Stimulated activated CD4-positive, alpha-beta T cell treated with anti-CD3 and anti-CD28 coated beads, Interleukin-4, amount 100 ng/mL, for 4 hours (primary cell): ENCODE results near the gene RBM47.
"Not testable (repeated sequence)": the region's sequence is repeated elsewhere in the genome, so short reads cannot be mapped to it uniquely, and the experiment has no call there.

ENCODE experiments used
- DNase-seq, 2 experiments: peaks; one replicate each; pipeline ENCODE4 v3.0.0-alpha.2; 2020

Gene RBM47

GRCh38 chr4:40524366-40525041 is 105.2 kb downstream of the RBM47 start:
- no peak for DNase-seq

- DNase-seq, result no peak
Measured at GRCh38 chr4:40523581-40523980, 106.1 kb downstream of the RBM47 start.

GRCh38 chr4:40521957-40522356 is 107.7 kb downstream of the RBM47 start:
- no peak for DNase-seq

GRCh38 chr4:40520533-40520932 is 109.1 kb downstream of the RBM47 start:
- DNase-seq, result no peak

- DNase-seq, result not testable (repeated sequence)
Measured at GRCh38 chr4:40517081-40517480, 112.6 kb downstream of the RBM47 start.

- DNase-seq, result no peak
Measured at GRCh38 chr4:40516651-40517050, 113.0 kb downstream of the RBM47 start.

- no peak for DNase-seq
Measured at GRCh38 chr4:40515398-40516293, 114.0 kb downstream of the RBM47 start.

- no peak for DNase-seq
Measured at GRCh38 chr4:40515037-40515397, 114.6 kb downstream of the RBM47 start.

GRCh38 chr4:40514497-40514951 is 115.1 kb downstream of the RBM47 start:
- DNase-seq, result no peak

- DNase-seq, result no peak
Measured at GRCh38 chr4:40511036-40511614, 118.5 kb downstream of the RBM47 start.

- no peak for DNase-seq
Measured at GRCh38 chr4:40507977-40508376, 121.7 kb downstream of the RBM47 start.

GRCh38 chr4:40506492-40506891 is 123.2 kb downstream of the RBM47 start:
- DNase-seq, result no peak

- no peak for DNase-seq
Measured at GRCh38 chr4:40506066-40506465, 123.6 kb downstream of the RBM47 start.

- DNase-seq, result no peak
Measured at GRCh38 chr4:40502934-40503333, 126.7 kb downstream of the RBM47 start.

- DNase-seq, result no peak
Measured at GRCh38 chr4:40502220-40502619, 127.4 kb downstream of the RBM47 start.

- no peak for DNase-seq
Measured at GRCh38 chr4:40500781-40501180, 128.9 kb downstream of the RBM47 start.

- no peak for DNase-seq
Measured at GRCh38 chr4:40493160-40493559, 136.5 kb downstream of the RBM47 start.

GRCh38 chr4:40492691-40493090 is 137.0 kb downstream of the RBM47 start:
- no peak for DNase-seq

GRCh38 chr4:40490481-40490880 is 139.2 kb downstream of the RBM47 start:
- DNase-seq, result no peak

GRCh38 chr4:40489961-40490360 is 139.7 kb downstream of the RBM47 start:
- DNase-seq, result no peak

- no peak for DNase-seq
Measured at GRCh38 chr4:40486534-40486933, 143.1 kb downstream of the RBM47 start.

GRCh38 chr4:40484346-40485090 is 145.1 kb downstream of the RBM47 start:
- no peak for DNase-seq

GRCh38 chr4:40482985-40483647 is 146.5 kb downstream of the RBM47 start:
- DNase-seq, result no peak
